ENCODE measurements around the gene ENTPD2.

DNA sequence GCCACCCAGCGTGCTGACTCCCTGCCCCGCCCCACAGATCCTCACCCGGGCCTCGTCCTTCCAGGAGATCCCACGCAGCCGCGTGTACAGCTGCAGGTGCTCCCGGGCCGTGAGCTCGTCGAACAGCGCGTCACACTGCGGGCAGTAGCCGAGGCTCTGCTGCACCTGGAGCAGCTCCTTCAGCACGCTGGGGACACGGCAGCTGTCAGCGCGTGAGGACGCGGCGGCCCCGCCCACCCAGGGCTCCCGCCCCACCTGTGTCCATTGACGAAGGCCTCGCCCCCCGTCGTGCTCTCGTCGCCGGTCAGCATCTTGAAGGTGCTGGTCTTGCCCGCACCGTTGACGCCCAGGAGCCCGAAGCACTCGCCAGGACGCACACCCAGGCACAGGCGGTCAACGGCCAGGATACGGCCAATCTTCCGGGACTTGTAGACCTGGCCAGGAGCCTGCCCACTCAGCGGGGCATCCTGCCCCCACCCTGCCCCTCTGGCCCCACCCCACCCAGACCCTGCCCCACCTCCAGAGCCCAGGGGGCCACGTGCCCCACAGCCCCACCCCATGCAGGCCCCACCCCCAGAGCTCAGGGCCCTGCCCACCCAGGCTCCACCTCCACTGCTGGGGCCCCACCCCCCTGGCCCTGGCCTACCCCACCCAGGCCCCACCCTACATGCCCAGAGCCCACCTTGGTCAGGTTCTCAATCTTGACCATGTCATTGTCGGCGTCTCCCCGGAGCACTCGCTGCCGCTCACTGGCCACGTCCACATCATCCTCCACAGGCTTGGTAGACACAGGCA, 43.7 kb downstream of the ENTPD2 start:
- TF ChIP-seq, protein P1, sequence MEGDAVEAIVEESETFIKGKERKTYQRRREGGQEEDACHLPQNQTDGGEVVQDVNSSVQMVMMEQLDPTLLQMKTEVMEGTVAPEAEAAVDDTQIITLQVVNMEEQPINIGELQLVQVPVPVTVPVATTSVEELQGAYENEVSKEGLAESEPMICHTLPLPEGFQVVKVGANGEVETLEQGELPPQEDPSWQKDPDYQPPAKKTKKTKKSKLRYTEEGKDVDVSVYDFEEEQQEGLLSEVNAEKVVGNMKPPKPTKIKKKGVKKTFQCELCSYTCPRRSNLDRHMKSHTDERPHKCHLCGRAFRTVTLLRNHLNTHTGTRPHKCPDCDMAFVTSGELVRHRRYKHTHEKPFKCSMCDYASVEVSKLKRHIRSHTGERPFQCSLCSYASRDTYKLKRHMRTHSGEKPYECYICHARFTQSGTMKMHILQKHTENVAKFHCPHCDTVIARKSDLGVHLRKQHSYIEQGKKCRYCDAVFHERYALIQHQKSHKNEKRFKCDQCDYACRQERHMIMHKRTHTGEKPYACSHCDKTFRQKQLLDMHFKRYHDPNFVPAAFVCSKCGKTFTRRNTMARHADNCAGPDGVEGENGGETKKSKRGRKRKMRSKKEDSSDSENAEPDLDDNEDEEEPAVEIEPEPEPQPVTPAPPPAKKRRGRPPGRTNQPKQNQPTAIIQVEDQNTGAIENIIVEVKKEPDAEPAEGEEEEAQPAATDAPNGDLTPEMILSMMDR (conservative IDR thresholded peaks at IDR 0.05; ENCODE audit: low read length), result no peak
- TF ChIP-seq EZH2phosphoT487 (IDR thresholded peaks at IDR 0.05; ENCODE audit: borderline replicate concordance, low read depth, low read length), result no peak

Measured in OCI-LY7 (cell line).